ENCODE data around the gene PON3. TPM values are rescaled to one million over a fixed set of nuclear protein-coding genes. Genes with fewer than 3 reads are reported as not detected.

The PON3 gene
- total RNA-seq, 2 experiments from 2014 or later, result not detected

DNA sequence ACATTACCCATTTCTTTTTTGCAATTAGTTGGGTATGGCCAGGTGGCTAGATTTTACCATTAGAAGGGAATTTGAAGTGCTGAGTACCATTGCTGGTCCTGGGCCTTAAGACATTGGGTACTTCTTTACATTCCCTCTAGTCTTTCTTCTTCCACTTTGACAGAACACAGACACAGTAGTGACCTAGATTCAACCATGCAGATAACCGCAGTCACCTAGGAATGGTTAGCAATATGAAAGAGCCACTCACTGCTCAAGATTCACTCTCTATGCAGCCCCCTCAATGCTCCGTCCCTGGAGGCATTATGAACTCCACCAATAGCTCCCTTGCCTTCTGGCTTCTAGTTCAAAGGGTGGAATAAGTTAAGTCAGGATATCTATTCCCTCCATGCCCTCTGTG, 55.7 kb downstream of the PON3 start:
- H3K27ac ChIP-seq (ENCODE audit: low read depth, low read length, poor library complexity, severe bottlenecking), result no peak overlapping the region
- BruUV-seq (replicated peaks), result no TSS peak
- intact Hi-C loops (cut with micrococcal nuclease; ENCODE audit: unreplicated experiment), result no loop called here
- H3K9me3 ChIP-seq (ENCODE audit: low read length), result no peaks in the 10 kb centered on the region
- H3K36me3 ChIP-seq (ENCODE audit: insufficient read depth, low read length), result no peaks in the 10 kb centered on the region
- no peak for TF ChIP-seq CTCF (conservative IDR thresholded peaks at IDR 0.05; ENCODE audit: low read length)
- no peak for TF ChIP-seq EZH2phosphoT487 (IDR thresholded peaks at IDR 0.05; ENCODE audit: borderline replicate concordance, low read depth, low read length)
- CTCF ChIA-PET (ENCODE audit: unreplicated experiment), result no interaction called here
- H2AFZ ChIP-seq (ENCODE audit: low read length), result no peak overlapping the region
- no peak overlapping the region for H3K4me3 ChIP-seq (ENCODE audit: low read depth, low read length, poor library complexity, severe bottlenecking)
- no peaks in the 10 kb centered on the region for H3K9me2 ChIP-seq (ENCODE audit: insufficient read depth, low read length)
- H3K4me1 ChIP-seq (ENCODE audit: insufficient read depth, low read length, poor library complexity, severe bottlenecking), result no peaks in the 10 kb centered on the region
- no peaks in the 10 kb centered on the region for H3K79me2 ChIP-seq (ENCODE audit: insufficient read depth, low read depth, low read length)
- POLR2A ChIA-PET, result no interaction called here
- H3K4me2 ChIP-seq (ENCODE audit: low read length), result no peak overlapping the region
- no peak for DNase-seq (ENCODE audit: low spot score)
- no peaks in the 10 kb centered on the region for H4K20me1 ChIP-seq (ENCODE audit: insufficient read depth, low read length)

DNA sequence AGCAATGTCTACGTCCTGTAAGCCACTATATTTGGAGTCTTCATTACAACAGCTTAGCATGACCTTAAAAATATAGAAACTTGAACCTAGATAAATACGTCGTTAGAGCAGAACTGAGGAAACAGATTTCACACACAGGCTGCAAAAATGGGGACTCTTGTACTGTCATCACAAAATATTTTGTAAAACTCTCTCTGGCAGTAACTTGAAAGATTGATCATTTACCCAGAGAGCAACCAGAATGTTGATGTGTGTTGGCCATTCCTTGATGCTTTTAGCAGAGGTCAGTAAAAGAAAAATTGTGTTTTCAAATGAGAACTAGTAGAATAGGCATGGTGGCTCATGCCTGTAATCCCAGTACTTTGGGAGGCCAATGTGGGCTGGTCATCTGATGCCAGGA, 57.3 kb downstream of the PON3 start:
- no peaks in the 10 kb centered on the region for H3K4me1 ChIP-seq (ENCODE audit: insufficient read depth, low read length, poor library complexity, severe bottlenecking)
- no peaks in the 10 kb centered on the region for H4K20me1 ChIP-seq (ENCODE audit: insufficient read depth, low read length)
- BruUV-seq (replicated peaks), result no TSS peak
- no peak overlapping the region for H3K27ac ChIP-seq (ENCODE audit: low read depth, low read length, poor library complexity, severe bottlenecking)
- no peaks in the 10 kb centered on the region for H3K9me2 ChIP-seq (ENCODE audit: insufficient read depth, low read length)
- no peak overlapping the region for H3K4me2 ChIP-seq (ENCODE audit: low read length)
- no peak for DNase-seq (ENCODE audit: low spot score)
- POLR2A ChIA-PET, result no interaction called here
- H3K36me3 ChIP-seq (ENCODE audit: insufficient read depth, low read length), result no peaks in the 10 kb centered on the region
- H3K79me2 ChIP-seq (ENCODE audit: insufficient read depth, low read depth, low read length), result no peaks in the 10 kb centered on the region
- intact Hi-C loops (cut with micrococcal nuclease; ENCODE audit: unreplicated experiment), result no loop called here
- TF ChIP-seq CTCF (conservative IDR thresholded peaks at IDR 0.05; ENCODE audit: low read length), result no peak
- TF ChIP-seq EZH2phosphoT487 (IDR thresholded peaks at IDR 0.05; ENCODE audit: borderline replicate concordance, low read depth, low read length), result no peak
- CTCF ChIA-PET (ENCODE audit: unreplicated experiment), result no interaction called here
- H3K4me3 ChIP-seq (ENCODE audit: low read depth, low read length, poor library complexity, severe bottlenecking), result no peak overlapping the region
- H2AFZ ChIP-seq (ENCODE audit: low read length), result no peak overlapping the region
- H3K9me3 ChIP-seq (ENCODE audit: low read length), result no peaks in the 10 kb centered on the region

GRCh38 chr7:95335093-95335492, 61.1 kb downstream of the PON3 start:
- no peak overlapping the region for H2AFZ ChIP-seq (ENCODE audit: low read length)
- H3K4me2 ChIP-seq (ENCODE audit: low read length), result no peak overlapping the region
- no peaks in the 10 kb centered on the region for H3K79me2 ChIP-seq (ENCODE audit: insufficient read depth, low read depth, low read length)
- TF ChIP-seq CTCF (conservative IDR thresholded peaks at IDR 0.05; ENCODE audit: low read length) (no peak), EZH2phosphoT487 (IDR thresholded peaks at IDR 0.05; ENCODE audit: borderline replicate concordance, low read depth, low read length) (no peak)
- H3K4me1 ChIP-seq (ENCODE audit: insufficient read depth, low read length, poor library complexity, severe bottlenecking), result no peaks in the 10 kb centered on the region
- H3K9me2 ChIP-seq (ENCODE audit: insufficient read depth, low read length), result no peaks in the 10 kb centered on the region
- ChIA-PET CTCF (ENCODE audit: unreplicated experiment) (no interaction called here), POLR2A (no interaction called here)
- no peaks in the 10 kb centered on the region for H4K20me1 ChIP-seq (ENCODE audit: insufficient read depth, low read length)
- no peaks in the 10 kb centered on the region for H3K36me3 ChIP-seq (ENCODE audit: insufficient read depth, low read length)
- no peak overlapping the region for H3K27ac ChIP-seq (ENCODE audit: low read depth, low read length, poor library complexity, severe bottlenecking)
- BruUV-seq (replicated peaks), result no TSS peak
- no peak for DNase-seq (ENCODE audit: low spot score)
- H3K4me3 ChIP-seq (ENCODE audit: low read depth, low read length, poor library complexity, severe bottlenecking), result no peak overlapping the region
- H3K9me3 ChIP-seq (ENCODE audit: low read length), result no peaks in the 10 kb centered on the region
- intact Hi-C loops (cut with micrococcal nuclease; ENCODE audit: unreplicated experiment), result no loop called here

All from OCI-LY7 (cell line).